HepG2 (cell line): ENCODE results near the gene MAGEL2. TPM values are rescaled to one million over a fixed set of nuclear protein-coding genes. Genes with fewer than 3 reads are reported as not detected.

Experiments used
- ATAC-seq: fragments of 200-7000 bp; cut with Tn5 transposase; 3 replicates; pipeline ENCODE4 v1.9.1; 2020; ENCODE audit warnings: mild to moderate bottlenecking, moderate library complexity
- BruUV-seq: library from RNA; stranded (reverse); fragments of 400-500 nt; replicated peaks from 2 replicates; lab custom pipeline; 2021; lab: Mats Ljungman, UMichigan
- CTCF ChIA-PET: fragments of 300-600 bp; formaldehyde crosslinking; extraction: SDS; loops from one replicate; lab custom pipeline; 2021; ENCODE audit warnings: low total read pairs, inconsistent platforms, low intra/inter-chr PET ratio; lab: Yijun Ruan, JAX
- POLR2A ChIA-PET: fragments of 350-600 bp; sonication (Branson Sonifier 250); formaldehyde crosslinking; loops from one replicate; lab custom pipeline; 2020; ENCODE audit warnings: antibody characterized with exemption, inconsistent platforms; lab: Yijun Ruan, JAX
- DNase-seq: peaks from one replicate; pipeline ENCODE4 v3.0.0-alpha.2; 2015; ENCODE audit warnings: low spot score
- FAIRE-seq: peaks from 3 replicates; lab custom pipeline; 2011; peaks lifted over from hg19 to GRCh38; lab: Jason Lieb, UNC
- H2AFZ ChIP-seq: one replicate; pipeline ENCODE4 v1.6.1; 2011; ENCODE audit warnings: low read length, inconsistent platforms
- H3K27ac ChIP-seq: fragments of 300-600 bp; 3 replicates; pipeline ENCODE4 v1.8.0; 2011; ENCODE audit warnings: mixed run types, mild to moderate bottlenecking, mixed read lengths, low read length, inconsistent platforms; ENCODE audit not compliant: insufficient read depth; ENCODE audit errors: extremely low read length
- H3K27me3 ChIP-seq, 2 experiments: fragments of 200-600 bp in 1 of 2; 2 replicates in 1 of 2; 3 replicates in 1 of 2; pipeline versions ENCODE4 v1.6.0 to v1.8.0; 2011; ENCODE audit warnings: low read length in 2 of 2, mild to moderate bottlenecking in 2 of 2, moderate library complexity in 2 of 2, inconsistent platforms in 1 of 2; ENCODE audit not compliant: insufficient read depth in 2 of 2, control insufficient read depth in 1 of 2
- H3K36me3 ChIP-seq, 2 experiments: fragments of 200-600 bp in 1 of 2; replicated peaks in 1 of 2; 2 replicates in 1 of 2; 3 replicates in 1 of 2; pipeline versions ENCODE4 v1.5.1 to v1.8.0; 2011; ENCODE audit warnings: low read length in 2 of 2, inconsistent platforms in 1 of 2; ENCODE audit not compliant: insufficient read depth in 2 of 2, control insufficient read depth in 1 of 2
- H3K4me1 ChIP-seq: 2 replicates; pipeline ENCODE4 v1.5.1; 2012; ENCODE audit warnings: low read length, inconsistent platforms; ENCODE audit not compliant: insufficient read depth
- H3K4me2 ChIP-seq: 2 replicates; pipeline ENCODE4 v1.6.0; 2011; ENCODE audit warnings: low read depth, low read length, inconsistent platforms
- H3K4me3 ChIP-seq, 3 experiments: fragments of 200-600 bp in 1 of 3; sonication (generic), shearing (Covaris generic) in 1 of 3; replicated peaks in 1 of 3; 2 replicates each; pipeline ENCODE4 v1.5.1; 2011 to 2016; ENCODE audit warnings: low read length in 3 of 3, inconsistent platforms in 2 of 3, low read depth in 2 of 3, mild to moderate bottlenecking in 2 of 3, control low read depth in 1 of 3, mixed read lengths in 1 of 3; ENCODE audit not compliant: insufficient read depth in 1 of 3
- H3K79me2 ChIP-seq: one replicate; pipeline ENCODE4 v1.6.1; 2011; ENCODE audit warnings: low read length, inconsistent platforms; ENCODE audit not compliant: insufficient read depth
- H3K9ac ChIP-seq: 2 replicates; pipeline ENCODE4 v1.6.0; 2011; ENCODE audit warnings: mild to moderate bottlenecking, low read depth, low read length, inconsistent platforms; ENCODE audit not compliant: insufficient read depth
- H3K9me3 ChIP-seq: 2 replicates; pipeline ENCODE4 v1.5.1; 2012; ENCODE audit warnings: mild to moderate bottlenecking, low read length
- H4K20me1 ChIP-seq: 2 replicates; pipeline ENCODE4 v1.6.0; 2011; ENCODE audit warnings: inconsistent platforms, mild to moderate bottlenecking, low read length, moderate library complexity; ENCODE audit not compliant: insufficient read depth
- FLYWCH1 ChIP-seq: sonication (generic); formaldehyde crosslinking; IDR thresholded peaks from 2 replicates; pipeline ENCODE4 v1.8.1; 2023; ENCODE audit warnings: mild to moderate bottlenecking, missing genetic modification reagents
- KLF6 ChIP-seq: IDR thresholded peaks from 2 replicates; pipeline ENCODE4 v1.8.0; 2016; ENCODE audit warnings: missing biosample characterization, missing genetic modification reagents
- NFIC ChIP-seq: IDR thresholded peaks from 2 replicates; pipeline ENCODE4 v1.6.1; 2012; ENCODE audit warnings: mild to moderate bottlenecking, low read length, inconsistent platforms
- RERE ChIP-seq: IDR thresholded peaks from 2 replicates; pipeline ENCODE4 v1.6.1; 2016; ENCODE audit warnings: low read depth, missing genetic modification reagents, missing compliant biosample characterization
- ZNF10 ChIP-seq: sonication (generic); formaldehyde crosslinking; IDR thresholded peaks from 2 replicates; pipeline ENCODE4 v1.4.0; 2020; ENCODE audit warnings: mild to moderate bottlenecking, low read depth, missing genetic modification reagents, borderline replicate concordance
- ZNF124 ChIP-seq: sonication (generic); formaldehyde crosslinking; IDR thresholded peaks from 2 replicates; pipeline ENCODE4 v1.4.0; 2020; ENCODE audit warnings: missing genetic modification reagents
- ZNF296 ChIP-seq: sonication (generic); formaldehyde crosslinking; conservative IDR thresholded peaks from 2 replicates; pipeline ENCODE4 v1.5.0; 2020; ENCODE audit warnings: mild to moderate bottlenecking, missing genetic modification reagents
- ZNF501 ChIP-seq: sonication (generic); formaldehyde crosslinking; IDR thresholded peaks from 2 replicates; pipeline ENCODE4 v1.5.1; 2020; ENCODE audit warnings: mild to moderate bottlenecking, moderate library complexity, missing genetic modification reagents
- ZNF709 ChIP-seq: sonication (generic); formaldehyde crosslinking; IDR thresholded peaks from 2 replicates; pipeline ENCODE4 v1.5.0; 2020; ENCODE audit warnings: mild to moderate bottlenecking, missing genetic modification reagents
- WGBS: methylation state at CpG from one replicate; pipeline ENCODE4 v1.1.6; 2017; ENCODE audit warnings: low lambda C conversion rate; 5-methylcytosine and 5-hydroxymethylcytosine counted together
- in situ Hi-C: cut with HindIII; loops from 2 replicates; pipeline ENCODE4 v1.10.0; 2017; ENCODE audit warnings: low pct_unique_long_range_greater_than_20kb; ENCODE audit not compliant: extremely low pct_ligation_motif_present
- intact Hi-C: fragments of 100-400 bp; cut with micrococcal nuclease; formaldehyde crosslinking; loops from one replicate; pipeline ENCODE4 v1.10.0; 2022; ENCODE audit not compliant: unreplicated experiment
- polyA plus RNA-seq, 8 experiments: library from polyadenylated mRNA; depleted of rRNA in 3 of 8; stranded (reverse) in 7 of 8; unstranded in 1 of 8; fragments of >200 nt; fragmentation: Illumina TruSeq in 4 of 8; extraction: Trizol in 4 of 8; gene quantifications; 2 replicates each; pipeline versions ENCODE4 v1.2.1 to v1.2.3, GENCODE V29; 2011 to 2016; ENCODE audit warnings: low read depth in 4 of 8, missing spikeins in 1 of 8, mixed read lengths in 1 of 8; ENCODE audit not compliant: insufficient read depth in 1 of 8
- total RNA-seq, 5 experiments: library from RNA; depleted of rRNA; stranded (reverse); fragments of >200 nt; fragmentation: Illumina TruSeq; extraction: Trizol; gene quantifications; 2 replicates each; pipeline ENCODE4 v1.2.3, GENCODE V29; 2016; ENCODE audit warnings: low read depth in 1 of 5
- TF ChIP-seq, protein P1 (sequence below): IDR thresholded peaks from 2 replicates; pipeline ENCODE4 v1.6.1; 2016; ENCODE audit warnings: mild to moderate bottlenecking, missing biosample characterization, missing genetic modification reagents
- TF ChIP-seq, protein P2 (sequence below): sonication (generic); formaldehyde crosslinking; IDR thresholded peaks from 2 replicates; pipeline ENCODE4 v1.5.0; 2020; ENCODE audit warnings: mild to moderate bottlenecking, missing genetic modification reagents, borderline replicate concordance

MAGEL2 gene
- total and polyA plus RNA-seq, 2 of the 13 experiments (the other 11 are each of a cell fraction or from before 2014, with no cell fraction given): not detected

- no peak for TF ChIP-seq ZNF709 (CRISPR knock-in tag)
- no peak for TF ChIP-seq ZNF124 (CRISPR knock-in tag)
- TF ChIP-seq FLYWCH1: no peak
- no peak for TF ChIP-seq NFIC
- no peak for TF ChIP-seq KLF6 (CRISPR knock-in tag)
- TF ChIP-seq, protein P1, sequence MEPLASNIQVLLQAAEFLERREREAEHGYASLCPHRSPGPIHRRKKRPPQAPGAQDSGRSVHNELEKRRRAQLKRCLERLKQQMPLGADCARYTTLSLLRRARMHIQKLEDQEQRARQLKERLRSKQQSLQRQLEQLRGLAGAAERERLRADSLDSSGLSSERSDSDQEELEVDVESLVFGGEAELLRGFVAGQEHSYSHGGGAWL (CRISPR knock-in tag): no peak
- TF ChIP-seq RERE (CRISPR knock-in tag): no peak
- TF ChIP-seq ZNF296 (CRISPR knock-in tag): no peak
- TF ChIP-seq, protein P2, sequence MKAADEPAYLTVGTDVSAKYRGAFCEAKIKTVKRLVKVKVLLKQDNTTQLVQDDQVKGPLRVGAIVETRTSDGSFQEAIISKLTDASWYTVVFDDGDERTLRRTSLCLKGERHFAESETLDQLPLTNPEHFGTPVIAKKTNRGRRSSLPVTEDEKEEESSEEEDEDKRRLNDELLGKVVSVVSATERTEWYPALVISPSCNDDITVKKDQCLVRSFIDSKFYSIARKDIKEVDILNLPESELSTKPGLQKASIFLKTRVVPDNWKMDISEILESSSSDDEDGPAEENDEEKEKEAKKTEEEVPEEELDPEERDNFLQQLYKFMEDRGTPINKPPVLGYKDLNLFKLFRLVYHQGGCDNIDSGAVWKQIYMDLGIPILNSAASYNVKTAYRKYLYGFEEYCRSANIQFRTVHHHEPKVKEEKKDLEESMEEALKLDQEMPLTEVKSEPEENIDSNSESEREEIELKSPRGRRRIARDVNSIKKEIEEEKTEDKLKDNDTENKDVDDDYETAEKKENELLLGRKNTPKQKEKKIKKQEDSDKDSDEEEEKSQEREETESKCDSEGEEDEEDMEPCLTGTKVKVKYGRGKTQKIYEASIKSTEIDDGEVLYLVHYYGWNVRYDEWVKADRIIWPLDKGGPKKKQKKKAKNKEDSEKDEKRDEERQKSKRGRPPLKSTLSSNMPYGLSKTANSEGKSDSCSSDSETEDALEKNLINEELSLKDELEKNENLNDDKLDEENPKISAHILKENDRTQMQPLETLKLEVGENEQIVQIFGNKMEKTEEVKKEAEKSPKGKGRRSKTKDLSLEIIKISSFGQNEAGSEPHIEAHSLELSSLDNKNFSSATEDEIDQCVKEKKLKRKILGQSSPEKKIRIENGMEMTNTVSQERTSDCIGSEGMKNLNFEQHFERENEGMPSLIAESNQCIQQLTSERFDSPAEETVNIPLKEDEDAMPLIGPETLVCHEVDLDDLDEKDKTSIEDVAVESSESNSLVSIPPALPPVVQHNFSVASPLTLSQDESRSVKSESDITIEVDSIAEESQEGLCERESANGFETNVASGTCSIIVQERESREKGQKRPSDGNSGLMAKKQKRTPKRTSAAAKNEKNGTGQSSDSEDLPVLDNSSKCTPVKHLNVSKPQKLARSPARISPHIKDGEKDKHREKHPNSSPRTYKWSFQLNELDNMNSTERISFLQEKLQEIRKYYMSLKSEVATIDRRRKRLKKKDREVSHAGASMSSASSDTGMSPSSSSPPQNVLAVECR (CRISPR knock-in tag): no peak
- TF ChIP-seq ZNF10 (CRISPR knock-in tag): no peak
- TF ChIP-seq ZNF501 (CRISPR knock-in tag): no peak
- H4K20me1 ChIP-seq: no peaks in the 10 kb centered on the region
- H3K9me3 ChIP-seq: no peaks in the 10 kb centered on the region
- WGBS: 0% methylated on average over 2 of the region's 2 CpGs
- BruUV-seq: no TSS peak
- CTCF ChIA-PET: no interaction called here
- no peak overlapping the region for H3K4me2 ChIP-seq
- H2AFZ ChIP-seq: no peak overlapping the region
- no peak overlapping the region for H3K4me3 ChIP-seq
- H3K4me1 ChIP-seq: no peaks in the 10 kb centered on the region
- no peaks in the 10 kb centered on the region for H3K36me3 ChIP-seq
- POLR2A ChIA-PET: no interaction called here
- FAIRE-seq: no peak
- intact Hi-C loops (loop anchor here (10.0 kb wide), 1 partner anchor 61 kb away; no protein-coding TSS in a partner anchor), in situ Hi-C loops (no loop called here)
- no peak overlapping the region for H3K27ac ChIP-seq
- no peak overlapping the region for H3K9ac ChIP-seq
- no peaks in the 10 kb centered on the region for H3K27me3 ChIP-seq
- no peak for DNase-seq
- H3K79me2 ChIP-seq: no peaks in the 10 kb centered on the region
- ATAC-seq: no peak
Measured at GRCh38 chr15:23595368-23595767, 52.3 kb downstream of the MAGEL2 start.
